CD8-positive, alpha-beta memory T cell (primary cell): ENCODE results near the gene BCL11B. TPM values are rescaled to one million over a fixed set of nuclear protein-coding genes. Genes with fewer than 3 reads are reported as not detected.

Source experiments
- CTCF ChIA-PET: fragments of 350-600 bp; sonication (Branson Sonifier 250); formaldehyde crosslinking; loops from one replicate; lab custom pipeline; 2021; ENCODE audit warnings: antibody characterized with exemption; lab: Charles Lee
- POLR2A ChIA-PET: fragments of 350-600 bp; sonication (Branson Sonifier 250); formaldehyde crosslinking; loops from one replicate; lab custom pipeline; 2021; ENCODE audit warnings: antibody characterized with exemption; lab: Charles Lee
- DNase-seq, 5 donors: peaks; one replicate each; pipeline versions ENCODE4 v3.0.0 to v3.0.0-alpha.2; 2020 to 2022; ENCODE audit warnings: mixed read lengths in 1 of 5
- H3K27ac ChIP-seq: one replicate; pipeline ENCODE4 v1.7.0; 2013; ENCODE audit warnings: low read depth, mild to moderate bottlenecking, low read length, moderate library complexity
- H3K27me3 ChIP-seq: 2 replicates; pipeline ENCODE4 v1.7.0; 2013; ENCODE audit warnings: low read length, mild to moderate bottlenecking; ENCODE audit not compliant: insufficient read depth, poor library complexity, severe bottlenecking
- H3K36me3 ChIP-seq: 2 replicates; pipeline ENCODE4 v1.7.0; 2013; ENCODE audit warnings: mild to moderate bottlenecking, low read length, moderate library complexity; ENCODE audit not compliant: insufficient read depth
- H3K4me1 ChIP-seq: 2 replicates; pipeline ENCODE4 v1.7.0; 2013; ENCODE audit warnings: mild to moderate bottlenecking, low read length, moderate library complexity; ENCODE audit not compliant: insufficient read depth
- H3K4me3 ChIP-seq: 2 replicates; pipeline ENCODE4 v1.7.0; 2013; ENCODE audit warnings: mild to moderate bottlenecking, low read length
- H3K9me3 ChIP-seq: 2 replicates; pipeline ENCODE4 v1.7.0; 2013; ENCODE audit warnings: mild to moderate bottlenecking, low read length
- H3K27ac Mint-ChIP-seq, 8 donors: one replicate each; pipeline ENCODE4 v1.8.0; 2020 to 2021; ENCODE audit warnings: mixed read lengths in 8 of 8, mild to moderate bottlenecking in 6 of 8, inconsistent platforms in 3 of 8, moderate library complexity in 3 of 8
- H3K27me3 Mint-ChIP-seq, 2 donors: one replicate each; pipeline ENCODE4 v1.8.0; 2020 to 2021; ENCODE audit warnings: mixed read lengths in 2 of 2, mild to moderate bottlenecking in 1 of 2, moderate library complexity in 1 of 2
- H3K36me3 Mint-ChIP-seq, 3 donors: one replicate each; pipeline ENCODE4 v1.8.0; 2020 to 2021; ENCODE audit warnings: mixed read lengths in 3 of 3, inconsistent platforms in 1 of 3, mild to moderate bottlenecking in 1 of 3
- H3K4me1 Mint-ChIP-seq, 3 donors: one replicate each; pipeline ENCODE4 v1.8.0; 2020 to 2021; ENCODE audit warnings: mixed read lengths in 3 of 3, inconsistent platforms in 1 of 3, mild to moderate bottlenecking in 1 of 3
- H3K4me3 Mint-ChIP-seq, 7 donors: one replicate each; pipeline ENCODE4 v1.8.0; 2020 to 2021; ENCODE audit warnings: mixed read lengths in 7 of 7, mild to moderate bottlenecking in 6 of 7, moderate library complexity in 4 of 7, inconsistent platforms in 2 of 7
- H3K9me3 Mint-ChIP-seq, 5 donors: one replicate each; pipeline ENCODE4 v1.8.0; 2020 to 2022; ENCODE audit warnings: mixed read lengths in 5 of 5, mild to moderate bottlenecking in 3 of 5, moderate library complexity in 2 of 5, inconsistent platforms in 1 of 5
- polyA plus RNA-seq: library from polyadenylated mRNA; unstranded; fragments of 300-500 nt; fragmentation: Illumina TruSeq; gene quantifications from one replicate; pipeline ENCODE4 v1.2.3, GENCODE V29; 2021
- total RNA-seq, 2 experiments: library from RNA; stranded (reverse); gene quantifications; one replicate each; pipeline ENCODE4 v1.2.3, GENCODE V29; 2021

BCL11B gene
- total and polyA plus RNA-seq, 3 experiments from 2014 or later, result 9.7 to 42.5 (median 42.0) TPM

- Histone ChIP-seq H3K36me3 (peaks cover 13% of the 10 kb centered on the region), H3K9me3 (no peaks in the 10 kb centered on the region), H3K4me1 (peaks cover 89% of the 10 kb centered on the region), H3K27me3 (no peaks in the 10 kb centered on the region), H3K27ac (peak overlapping the region; percentile 64), H3K4me3 (peak overlapping the region; percentile 70)
- H3K27me3 Mint-ChIP-seq, result no peaks in the 10 kb centered on the region
- ChIA-PET CTCF (interaction anchor here (0.9 to 25.1 kb wide), 7 partner anchors 8 to 26 kb away, joined by 3 to 532 read pairs (median 4); partner anchors contain the start of gene BCL11B), POLR2A (interaction anchor here (0.7 to 11.7 kb wide), 10 partner anchors 8 to 1264 kb away, joined by 3 to 169 read pairs (median 10); no protein-coding TSS in a partner anchor)
- peaks cover 3 to 60% (median 13%) of the 10 kb centered on the region in 3 donors for H3K36me3 Mint-ChIP-seq
- no peaks in the 10 kb centered on the region for H3K9me3 Mint-ChIP-seq
- peaks cover 87 to 88% (median 88%) of the 10 kb centered on the region in 3 donors for H3K4me1 Mint-ChIP-seq
- peak overlapping the region; percentile 90 to 100 (median 99) for H3K27ac Mint-ChIP-seq
- peak in 4 of 5 donors; percentile 43 to 79 (median 71) for DNase-seq
- H3K4me3 Mint-ChIP-seq, result peak overlapping the region; percentile 84 to 94 (median 87)
Measured at GRCh38 chr14:99241325-99242010, 30.5 kb downstream of the BCL11B start.

GRCh38 chr14:99240627-99241324, 31.2 kb downstream of the BCL11B start:
- Mint-ChIP-seq H3K4me3 (peak overlapping the region; percentile 84 to 94 (median 87)), H3K4me1 (peaks cover 94% of the 10 kb centered on the region in 3 donors), H3K36me3 (peaks cover 3 to 61% (median 13%) of the 10 kb centered on the region in 3 donors), H3K27ac (peak overlapping the region; percentile 90 to 100 (median 99)), H3K9me3 (no peaks in the 10 kb centered on the region), H3K27me3 (no peaks in the 10 kb centered on the region)
- H3K4me3 ChIP-seq, result peak overlapping the region; percentile 70
- peak in 2 of 5 donors; percentile 55 to 60 for DNase-seq
- ChIA-PET POLR2A (interaction anchor here (0.7 to 11.7 kb wide), 11 partner anchors 7 to 1263 kb away, joined by 3 to 169 read pairs (median 6); no protein-coding TSS in a partner anchor), CTCF (interaction anchor here (0.9 to 25.1 kb wide), 7 partner anchors 8 to 27 kb away, joined by 3 to 532 read pairs (median 4); partner anchors contain the start of gene BCL11B)
- H3K36me3 ChIP-seq, result peaks cover 13% of the 10 kb centered on the region
- H3K27ac ChIP-seq, result peak overlapping the region; percentile 64
- H3K27me3 ChIP-seq, result no peaks in the 10 kb centered on the region
- H3K4me1 ChIP-seq, result peaks cover 95% of the 10 kb centered on the region
- no peaks in the 10 kb centered on the region for H3K9me3 ChIP-seq

- Mint-ChIP-seq H3K9me3 (peaks cover 0 to 2% (median 0%) of the 10 kb centered on the region in 5 donors), H3K27ac (peak overlapping the region; percentile 90 to 100 (median 99)), H3K36me3 (peaks cover 3 to 62% (median 15%) of the 10 kb centered on the region in 3 donors), H3K4me1 (peaks cover 97 to 100% (median 100%) of the 10 kb centered on the region in 3 donors), H3K27me3 (peaks cover 0 to 2% of the 10 kb centered on the region in 2 donors), H3K4me3 (peak overlapping the region; percentile 84 to 94 (median 87))
- Histone ChIP-seq H3K4me3 (peak overlapping the region; percentile 56), H3K27me3 (no peaks in the 10 kb centered on the region), H3K9me3 (no peaks in the 10 kb centered on the region), H3K27ac (peak overlapping the region; percentile 64), H3K4me1 (peaks cover 99% of the 10 kb centered on the region), H3K36me3 (peaks cover 13% of the 10 kb centered on the region)
- DNase-seq, result no peak
- ChIA-PET CTCF (interaction anchor here (0.9 to 25.1 kb wide), 3 partner anchors 9 to 43 kb away, joined by 3 to 532 read pairs (median 38); partner anchors contain the start of gene BCL11B), POLR2A (interaction anchor here (1.0 to 4.7 kb wide), 5 partner anchors 9 to 28 kb away, joined by 3 to 63 read pairs (median 5); no protein-coding TSS in a partner anchor)
Measured at GRCh38 chr14:99239661-99240092, 32.3 kb downstream of the BCL11B start.

- Histone ChIP-seq H3K4me1 (peaks cover 99% of the 10 kb centered on the region), H3K9me3 (no peaks in the 10 kb centered on the region), H3K27me3 (no peaks in the 10 kb centered on the region), H3K27ac (peak overlapping the region; percentile 32), H3K4me3 (peak overlapping the region; percentile 56), H3K36me3 (peaks cover 13% of the 10 kb centered on the region)
- H3K27ac Mint-ChIP-seq, result peak overlapping the region; percentile 90 to 100 (median 99)
- ChIA-PET CTCF (interaction anchor here (1.2 to 25.1 kb wide), 3 partner anchors 8 to 29 kb away, joined by 3 to 532 read pairs (median 5); partner anchors contain the start of gene BCL11B), POLR2A (interaction anchor here (3.1 to 10.3 kb wide), 3 partner anchors 8 to 30 kb away, joined by 15 to 169 read pairs (median 103); no protein-coding TSS in a partner anchor)
- peak overlapping the region; percentile 84 to 94 (median 87) for H3K4me3 Mint-ChIP-seq
- peaks cover 97 to 100% (median 100%) of the 10 kb centered on the region in 3 donors for H3K4me1 Mint-ChIP-seq
- H3K27me3 Mint-ChIP-seq, result peaks cover 0 to 2% of the 10 kb centered on the region in 2 donors
- DNase-seq, result peak in 1 of 5 donors; percentile 40
- H3K36me3 Mint-ChIP-seq, result peaks cover 3 to 55% (median 15%) of the 10 kb centered on the region in 3 donors
- peaks cover 0 to 2% (median 0%) of the 10 kb centered on the region in 5 donors for H3K9me3 Mint-ChIP-seq
Measured at GRCh38 chr14:99238216-99238615, 33.8 kb downstream of the BCL11B start.

GRCh38 chr14:99237288-99237687, 34.7 kb downstream of the BCL11B start:
- Mint-ChIP-seq H3K9me3 (peaks cover 0 to 2% (median 0%) of the 10 kb centered on the region in 5 donors), H3K36me3 (peaks cover 3 to 55% (median 14%) of the 10 kb centered on the region in 3 donors), H3K4me1 (peaks cover 97 to 100% (median 100%) of the 10 kb centered on the region in 3 donors), H3K27me3 (peaks cover 0 to 2% of the 10 kb centered on the region in 2 donors), H3K4me3 (peak overlapping the region; percentile 84 to 94 (median 87)), H3K27ac (peak overlapping the region; percentile 90 to 100 (median 99))
- ChIA-PET POLR2A (interaction anchor here (0.6 to 10.3 kb wide), 8 partner anchors 8 to 1259 kb away, joined by 4 to 169 read pairs (median 13); no protein-coding TSS in a partner anchor), CTCF (interaction anchor here (0.9 to 25.1 kb wide), 9 partner anchors 8 to 45 kb away, joined by 3 to 532 read pairs (median 5); partner anchors contain the start of gene BCL11B)
- peak overlapping the region; percentile 56 for H3K4me3 ChIP-seq
- H3K4me1 ChIP-seq, result peaks cover 99% of the 10 kb centered on the region
- H3K27me3 ChIP-seq, result no peaks in the 10 kb centered on the region
- peak in 1 of 5 donors; percentile 44 for DNase-seq
- H3K36me3 ChIP-seq, result peaks cover 13% of the 10 kb centered on the region
- H3K27ac ChIP-seq, result peak overlapping the region; percentile 32
- no peaks in the 10 kb centered on the region for H3K9me3 ChIP-seq

- ChIA-PET CTCF (interaction anchor here (0.9 to 25.1 kb wide), 9 partner anchors 8 to 45 kb away, joined by 3 to 532 read pairs (median 5); partner anchors contain the start of gene BCL11B), POLR2A (interaction anchor here (0.6 to 10.3 kb wide), 9 partner anchors 9 to 48 kb away, joined by 3 to 169 read pairs (median 13); no protein-coding TSS in a partner anchor)
- peaks cover 3 to 53% (median 14%) of the 10 kb centered on the region in 3 donors for H3K36me3 Mint-ChIP-seq
- Histone ChIP-seq H3K27ac (peak overlapping the region; percentile 28), H3K4me3 (peak overlapping the region; percentile 56), H3K36me3 (peaks cover 13% of the 10 kb centered on the region), H3K9me3 (no peaks in the 10 kb centered on the region), H3K27me3 (no peaks in the 10 kb centered on the region), H3K4me1 (peaks cover 99% of the 10 kb centered on the region)
- peak overlapping the region; percentile 90 to 100 (median 99) for H3K27ac Mint-ChIP-seq
- DNase-seq, result peak in 1 of 5 donors; percentile 44
- peaks cover 96 to 99% (median 98%) of the 10 kb centered on the region in 3 donors for H3K4me1 Mint-ChIP-seq
- H3K4me3 Mint-ChIP-seq, result peak overlapping the region; percentile 84 to 94 (median 87)
- H3K27me3 Mint-ChIP-seq, result peaks cover 0 to 2% of the 10 kb centered on the region in 2 donors
- peaks cover 0 to 2% (median 0%) of the 10 kb centered on the region in 5 donors for H3K9me3 Mint-ChIP-seq
Measured at GRCh38 chr14:99236386-99237138, 35.4 kb downstream of the BCL11B start.
